ENCODE measurements around the gene NDC80.

DNA sequence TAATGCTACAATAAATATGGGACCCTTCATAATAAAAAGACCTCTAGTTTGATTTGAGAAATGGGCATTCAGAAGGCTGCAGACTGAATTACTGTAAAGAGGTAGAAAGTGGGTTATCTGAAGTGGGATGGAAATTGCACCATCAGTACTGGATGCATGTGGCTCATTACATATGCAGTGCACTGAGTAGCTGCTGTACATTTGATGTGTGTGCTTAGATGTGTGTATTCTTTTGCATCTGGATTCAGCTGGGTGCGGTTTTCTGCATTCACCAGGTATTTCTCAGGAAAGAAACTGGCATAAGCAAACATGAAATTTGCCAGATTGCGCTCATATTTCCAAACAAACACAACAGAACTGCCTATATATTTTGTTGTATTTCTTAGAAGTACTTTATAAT lies 38.2 kb downstream of the NDC80 start:
- TF ChIP-seq CTCF (IDR thresholded peaks at IDR 0.05) (no peak), POLR2A (IDR thresholded peaks at IDR 0.05) (no peak)

Measured in testis (tissue), 2 donors.